HG02571 (cell line): ENCODE data around the gene UTF1.
"Not testable (repeated sequence)": the region's sequence is repeated elsewhere in the genome, so short reads cannot be mapped to it uniquely, and the experiment has no call there.

Source experiments
- ATAC-seq: cut with Tn5 transposase; IDR thresholded peaks from one replicate; pipeline ENCODE4 v1.9.1; 2021; ENCODE audit warnings: mild to moderate bottlenecking, moderate library complexity; ENCODE audit not compliant: unreplicated experiment

UTF1 gene

DNA sequence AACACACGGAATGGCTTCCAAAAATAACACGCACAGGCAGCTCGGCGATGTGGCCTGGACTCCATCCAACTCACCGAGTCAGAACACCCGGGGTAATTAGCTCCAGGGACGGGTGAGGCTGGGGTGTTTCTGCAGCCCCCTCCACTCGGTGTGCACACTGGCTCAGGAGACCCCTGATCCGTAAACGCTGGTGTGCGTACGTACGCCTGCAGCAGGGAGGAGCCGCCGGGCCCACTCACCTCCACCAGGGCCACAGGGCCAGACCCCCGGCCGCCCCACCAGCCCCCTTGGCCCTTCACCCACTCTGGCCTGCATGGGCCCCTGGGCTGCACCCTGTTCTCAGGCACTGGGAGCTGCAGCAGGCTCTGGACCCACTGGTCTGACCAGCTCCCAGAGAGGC lies 22.4 kb upstream of the UTF1 start:
- ATAC-seq, result no peak

DNA sequence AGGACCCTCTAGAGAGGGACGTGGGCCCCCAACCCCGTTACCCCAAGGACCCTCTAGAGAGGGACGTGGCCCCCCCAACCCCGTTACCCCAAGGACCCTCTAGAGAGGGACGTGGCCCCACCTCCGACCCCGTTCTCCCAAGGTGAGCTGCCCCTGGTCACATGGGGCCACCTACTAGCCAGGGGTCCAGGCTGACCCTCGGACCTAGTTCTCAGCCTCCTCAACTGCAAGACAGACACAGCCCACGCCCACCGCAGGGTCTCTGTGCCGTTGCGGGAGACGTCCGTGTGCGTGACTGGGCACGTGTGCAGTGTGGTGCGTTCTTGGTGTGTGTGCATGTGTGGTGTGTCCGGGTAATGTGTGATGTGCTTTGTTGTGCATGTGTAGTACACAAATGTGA lies 21.6 kb upstream of the UTF1 start:
- ATAC-seq, result no peak

DNA sequence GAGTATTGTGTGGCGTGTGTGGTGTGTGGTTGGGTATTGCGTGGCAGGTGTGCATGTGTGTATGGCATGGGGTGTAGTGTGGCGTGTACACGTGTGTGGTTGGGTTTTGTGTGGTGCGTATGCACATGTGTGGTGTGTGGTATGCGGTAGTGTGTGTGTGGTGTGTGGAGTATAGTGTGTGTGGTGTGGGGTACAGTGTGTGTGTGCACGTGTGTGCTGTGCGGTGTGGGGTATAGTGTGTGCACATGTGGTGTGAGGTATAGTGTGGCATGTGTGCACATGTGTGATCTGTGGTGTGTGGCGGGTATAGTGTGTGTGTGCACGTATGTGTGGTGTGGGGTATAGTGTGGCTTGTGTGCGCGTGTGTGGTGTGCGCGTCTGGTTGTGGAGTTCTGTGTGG lies 20.9 kb upstream of the UTF1 start:
- no peak for ATAC-seq

DNA sequence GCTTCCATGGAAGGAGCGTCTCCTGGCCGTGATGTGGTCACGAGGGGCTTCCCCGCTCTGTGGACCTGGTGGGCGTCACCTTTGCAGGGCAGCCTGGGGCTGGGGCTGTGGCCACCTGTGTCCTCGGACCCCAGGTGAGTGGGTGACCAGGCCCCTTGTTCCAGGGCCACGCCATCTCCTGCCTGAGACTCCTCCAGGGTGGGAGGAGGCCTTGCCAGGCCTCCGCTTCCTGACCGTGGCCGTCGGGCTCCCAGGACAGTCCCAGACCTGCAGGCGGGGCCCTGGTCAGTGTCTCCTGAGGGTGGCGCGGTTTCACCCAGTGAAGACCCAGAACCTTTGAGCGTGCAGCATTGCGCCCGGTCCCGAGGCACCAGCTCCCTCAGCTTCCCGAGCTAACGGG lies 20.4 kb upstream of the UTF1 start:
- no peak for ATAC-seq

DNA sequence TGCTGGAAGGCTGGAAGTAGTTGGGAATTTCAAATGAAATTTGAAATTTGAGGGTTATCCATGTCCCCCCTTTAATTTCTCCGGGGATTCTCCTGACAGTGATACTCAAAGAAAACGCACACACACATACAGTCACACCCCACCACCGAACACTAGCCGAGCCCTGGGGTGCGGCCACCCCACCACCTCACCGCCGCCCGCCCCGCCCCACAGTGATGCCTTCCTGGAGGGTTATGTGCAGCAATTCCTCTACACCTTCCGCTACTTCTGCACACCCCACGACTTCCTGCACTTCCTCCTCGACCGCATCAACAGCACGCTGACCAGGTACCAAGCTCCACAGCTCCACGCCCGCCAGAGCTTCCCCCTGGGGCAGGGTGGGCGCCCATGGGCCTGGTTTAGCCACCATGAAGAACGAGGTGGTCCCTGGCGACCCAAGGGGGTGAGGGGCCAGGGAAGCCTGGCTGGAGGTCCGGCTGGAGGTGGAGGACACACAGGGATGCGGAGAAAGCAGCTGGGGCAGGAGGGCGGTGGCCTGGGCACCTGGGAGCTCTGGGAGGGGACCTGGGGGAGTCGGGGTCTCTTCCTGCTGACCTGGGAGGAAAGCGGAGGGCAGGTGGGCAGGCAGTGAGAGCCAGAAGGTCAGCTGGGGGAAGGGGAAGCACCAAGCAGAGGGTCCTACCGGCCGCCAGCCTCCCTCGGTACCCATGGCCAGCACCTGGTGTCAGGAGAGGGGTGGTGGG lies 19.4 kb upstream of the UTF1 start:
- ATAC-seq, result no peak

DNA sequence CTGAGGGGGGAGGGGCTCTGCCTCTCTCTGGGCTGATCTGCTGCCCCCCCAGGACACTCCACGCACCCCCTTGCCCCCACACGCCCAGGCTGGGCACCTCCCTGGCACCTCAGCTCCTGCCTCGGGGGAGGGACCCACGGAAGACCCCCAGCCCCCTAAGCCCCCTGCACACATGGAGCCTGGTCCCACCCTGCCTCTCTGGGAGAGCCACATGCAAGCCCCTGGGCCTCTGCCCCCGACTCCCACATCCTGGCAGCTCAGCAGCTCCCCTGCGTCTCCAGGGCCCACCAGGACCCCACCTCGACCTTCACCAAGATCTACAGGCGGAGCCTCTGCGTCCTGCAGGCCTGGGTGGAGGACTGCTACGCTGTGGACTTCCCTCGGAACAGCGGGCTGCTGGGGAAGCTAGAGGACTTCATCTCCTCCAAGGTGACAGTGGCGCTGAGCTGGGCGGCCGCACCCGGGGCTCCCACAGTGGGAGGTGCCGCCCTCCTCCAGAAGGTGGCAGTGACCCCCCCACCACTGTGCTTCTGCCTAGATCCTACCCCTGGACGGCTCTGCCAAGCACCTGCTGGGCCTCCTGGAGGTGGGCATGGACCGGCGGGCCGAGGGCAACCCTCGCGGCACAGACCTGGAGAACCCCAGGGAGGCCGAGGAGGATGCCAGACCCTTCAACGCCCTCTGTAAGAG lies 18.7 kb upstream of the UTF1 start:
- no peak for ATAC-seq

DNA sequence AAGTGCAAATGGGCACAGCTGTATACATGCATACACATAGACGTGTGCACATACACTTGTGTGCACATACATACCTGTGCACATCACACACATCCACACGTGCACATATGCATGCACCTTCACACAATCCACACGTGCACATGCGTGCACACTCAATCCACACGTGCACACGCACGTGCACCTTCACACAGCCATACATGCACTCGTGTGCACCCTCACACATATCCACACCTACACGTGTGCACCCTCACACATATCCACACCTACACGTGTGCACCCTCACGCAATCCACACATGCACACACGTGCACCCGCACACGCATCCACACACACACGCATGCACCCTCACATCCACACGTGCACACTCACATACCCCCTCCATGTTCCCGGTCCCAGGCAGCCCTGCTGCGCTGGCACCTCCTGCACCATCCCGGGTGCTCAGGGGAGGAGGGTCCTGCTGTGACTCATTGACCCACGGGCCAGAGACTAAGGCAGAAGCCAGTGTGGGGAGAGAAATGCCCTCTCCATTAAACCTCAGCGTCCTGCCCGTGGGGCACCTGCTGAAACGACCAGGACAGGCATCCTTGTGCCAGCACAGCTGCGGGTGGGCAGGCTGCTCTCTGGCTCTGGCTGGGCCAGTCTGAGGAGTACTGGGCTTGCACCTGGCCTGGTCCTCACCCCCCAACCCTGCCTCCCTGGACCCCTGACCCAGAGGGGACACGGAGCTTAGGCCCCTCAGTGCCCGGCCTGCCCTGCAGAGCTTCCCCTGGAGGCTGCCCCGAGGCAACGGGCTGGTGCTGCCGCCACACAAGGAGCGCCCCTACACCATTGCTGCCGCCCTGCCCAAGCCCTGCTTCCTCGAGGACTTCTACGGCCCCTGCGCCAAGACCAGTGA lies 17.8 kb upstream of the UTF1 start:
- no peak for ATAC-seq

DNA sequence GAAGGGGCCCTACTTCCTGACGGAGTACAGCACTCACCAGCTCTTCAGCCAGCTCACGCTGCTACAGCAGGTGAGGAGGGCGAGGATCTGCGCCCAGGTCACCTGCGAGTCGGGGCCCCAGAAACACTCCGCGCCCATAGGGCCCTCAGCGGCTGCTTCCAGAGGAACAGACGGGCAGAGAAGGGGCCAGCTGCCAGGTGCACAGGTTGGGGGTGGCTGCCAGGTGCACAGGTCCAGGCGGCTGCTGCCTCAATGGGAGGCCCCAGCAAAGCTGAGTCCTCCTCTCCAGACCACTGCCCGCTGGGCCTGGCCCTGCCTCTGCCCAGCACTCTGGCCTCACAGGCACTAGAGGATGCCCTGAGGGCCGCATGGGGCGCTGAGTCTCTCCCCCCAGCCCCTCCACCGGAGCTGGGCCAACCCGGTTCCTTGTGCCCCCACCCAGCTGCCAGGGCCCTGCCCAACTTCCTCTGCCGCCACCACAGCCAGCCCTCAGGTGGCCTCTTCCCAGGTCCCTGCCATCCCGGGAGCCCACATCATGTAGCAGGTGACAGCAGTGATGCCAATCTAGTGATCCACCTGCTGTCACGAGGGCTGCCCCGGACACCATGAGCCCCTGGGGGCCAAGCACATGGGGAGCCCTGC lies 17.0 kb upstream of the UTF1 start:
- no peak for ATAC-seq

DNA sequence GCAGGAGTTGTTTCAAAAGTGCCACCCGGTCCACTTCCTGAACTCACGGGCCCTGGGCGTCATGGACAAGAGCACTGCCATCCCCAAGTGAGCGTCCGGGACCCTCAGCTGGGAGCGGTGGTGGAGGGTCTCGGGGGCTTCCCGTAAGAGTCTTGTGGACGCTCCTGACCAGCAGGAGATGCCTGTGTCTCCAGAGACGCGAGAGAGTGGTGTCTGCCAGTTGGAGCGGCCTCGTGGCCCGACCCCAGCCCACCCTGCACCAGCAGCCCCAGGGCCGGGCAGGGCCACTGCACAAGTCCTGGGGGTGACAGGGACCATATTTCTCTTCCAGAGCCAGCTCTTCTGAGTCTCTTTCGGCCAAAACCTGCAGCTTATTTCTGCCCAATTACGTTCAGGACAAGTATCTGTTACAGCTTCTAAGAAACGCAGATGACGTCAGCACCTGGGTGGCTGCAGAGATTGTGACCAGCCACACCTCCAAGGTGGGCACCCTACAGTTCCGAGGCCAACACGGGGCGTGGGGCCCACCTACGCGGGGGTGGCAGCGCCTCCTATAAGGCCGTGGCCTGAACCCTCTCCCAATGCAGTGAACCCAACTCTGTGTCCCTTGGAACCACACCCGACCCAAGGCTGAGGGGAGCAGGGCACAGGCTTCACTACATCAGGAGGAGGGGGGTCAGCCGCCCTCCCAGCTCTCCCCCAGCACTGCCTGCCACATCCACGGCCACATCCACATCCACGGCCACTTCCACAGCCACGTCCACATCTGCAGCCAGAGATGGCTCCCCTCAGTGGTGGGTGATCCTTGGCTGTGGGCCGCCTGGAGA lies 16.2 kb upstream of the UTF1 start:
- no peak for ATAC-seq

DNA sequence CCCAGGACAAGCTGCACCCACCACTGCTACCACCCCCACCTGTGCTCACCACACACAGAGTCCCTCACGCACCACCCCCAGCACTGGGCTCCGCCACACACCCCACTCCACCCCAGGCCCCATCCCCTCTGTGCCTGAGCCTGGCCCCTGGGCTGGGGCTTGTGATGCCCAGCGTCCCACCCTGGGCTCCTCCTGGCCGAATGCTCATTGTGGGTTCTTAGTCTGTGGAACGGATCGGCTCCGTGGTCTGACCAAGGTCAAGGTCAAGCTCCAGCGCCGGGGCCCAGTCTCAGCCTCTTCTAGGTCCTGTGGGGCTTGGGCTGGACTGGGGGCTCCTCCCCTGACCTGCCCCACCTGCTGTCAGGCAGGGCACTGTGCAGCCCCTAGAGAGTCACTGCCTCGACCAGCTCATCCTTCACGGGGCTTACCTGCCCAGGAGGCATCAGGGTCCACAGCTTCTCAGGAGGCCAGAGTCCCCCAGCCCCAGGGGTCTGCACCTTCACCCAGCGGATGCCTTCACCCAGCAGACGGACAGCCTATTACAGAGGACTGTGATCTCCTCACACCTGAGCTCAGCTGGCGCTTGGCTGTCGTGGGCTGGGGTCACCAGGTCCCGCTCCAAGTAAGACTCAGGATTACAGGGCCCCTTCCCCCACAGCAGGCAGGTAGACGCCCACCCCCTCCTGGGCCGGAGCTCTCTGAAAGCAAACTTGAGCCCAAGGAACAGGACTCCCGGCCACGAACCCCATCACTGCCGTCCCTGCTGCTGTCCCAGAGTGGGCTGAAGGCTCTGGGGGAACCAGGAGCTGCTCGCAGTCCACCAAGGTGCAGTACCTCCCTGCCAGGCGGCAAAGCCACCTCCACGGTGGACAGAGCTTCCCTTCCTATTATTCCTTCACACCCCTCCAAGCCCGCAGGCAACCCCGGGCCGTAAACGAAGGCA lies 15.3 kb upstream of the UTF1 start:
- no peak for ATAC-seq

DNA sequence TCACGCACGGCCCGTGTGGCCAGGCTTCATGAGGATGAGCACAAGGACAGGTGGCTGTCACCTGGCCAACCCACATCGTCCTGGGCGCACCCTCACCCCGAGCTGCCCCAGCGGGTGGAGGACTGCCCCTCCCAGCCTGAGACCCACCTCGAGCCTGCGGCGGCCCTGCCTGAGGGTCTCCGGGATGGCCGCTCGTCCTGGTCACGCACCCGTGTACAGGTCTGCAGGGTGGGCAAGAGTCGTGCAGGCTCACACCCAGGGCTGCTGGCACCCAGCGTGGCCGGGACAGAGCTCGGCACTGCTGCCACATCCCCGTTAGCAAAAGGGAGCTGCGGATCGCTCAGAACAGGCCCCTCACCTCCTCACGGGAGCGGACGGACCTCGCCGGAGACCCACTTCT lies 14.4 kb upstream of the UTF1 start:
- no peak for ATAC-seq

DNA sequence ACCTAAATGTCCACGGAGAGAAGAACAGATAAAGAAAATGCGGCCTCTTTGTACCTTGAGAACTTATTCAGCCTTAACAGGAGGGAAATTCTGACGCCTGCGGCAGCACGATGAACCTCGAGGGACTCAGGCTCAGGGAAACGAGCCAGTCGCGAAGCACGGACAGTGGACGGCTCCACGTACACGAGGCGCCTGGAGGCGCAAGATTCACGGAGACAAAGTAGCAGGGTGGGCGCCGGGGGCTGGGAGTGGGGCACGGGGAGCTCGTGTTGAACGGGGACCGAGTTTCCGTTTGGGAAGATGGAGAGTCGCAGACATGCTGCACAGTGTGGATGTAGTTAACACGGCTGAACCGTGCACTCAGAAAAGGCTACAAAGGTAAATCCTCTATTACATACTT lies 13.2 kb upstream of the UTF1 start:
- no peak for ATAC-seq

DNA sequence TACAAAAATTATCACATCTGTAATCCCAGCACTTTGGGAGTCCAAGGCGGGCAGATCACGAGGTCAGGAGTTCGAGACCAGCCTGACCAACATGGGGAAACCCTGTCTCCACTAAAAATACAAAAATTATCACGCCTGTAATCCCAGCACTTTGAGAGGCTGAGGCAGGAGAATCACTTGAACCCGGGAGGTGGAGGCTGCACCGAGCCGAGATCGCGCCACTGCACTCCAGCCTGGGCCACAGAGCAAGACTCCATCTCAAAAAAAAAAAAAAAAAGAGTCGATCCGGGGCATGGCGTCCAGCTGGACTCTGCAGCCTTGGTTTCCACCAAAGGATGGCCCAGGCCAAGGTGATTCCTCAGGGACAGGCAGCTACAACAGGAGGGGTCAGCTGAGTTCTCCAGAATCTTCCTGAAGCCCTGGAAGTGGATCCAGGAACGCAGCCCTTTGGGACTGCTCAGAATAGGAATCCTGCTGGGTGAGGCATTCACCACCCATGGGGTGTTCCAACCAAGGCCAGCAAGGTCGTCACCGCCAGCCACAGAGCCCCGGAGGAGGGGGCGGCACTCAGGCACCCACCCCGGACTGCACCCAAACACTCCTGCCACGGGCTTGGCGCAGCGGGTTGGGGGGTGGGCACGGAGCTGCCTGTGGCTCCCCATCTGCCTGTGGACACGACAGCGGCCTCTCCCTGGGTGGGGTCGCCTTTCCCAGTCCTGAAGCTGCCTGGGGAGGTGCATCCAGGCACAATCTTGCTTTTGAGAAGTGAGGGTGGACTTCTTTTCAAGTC lies 12.0 kb upstream of the UTF1 start:
- no peak for ATAC-seq

DNA sequence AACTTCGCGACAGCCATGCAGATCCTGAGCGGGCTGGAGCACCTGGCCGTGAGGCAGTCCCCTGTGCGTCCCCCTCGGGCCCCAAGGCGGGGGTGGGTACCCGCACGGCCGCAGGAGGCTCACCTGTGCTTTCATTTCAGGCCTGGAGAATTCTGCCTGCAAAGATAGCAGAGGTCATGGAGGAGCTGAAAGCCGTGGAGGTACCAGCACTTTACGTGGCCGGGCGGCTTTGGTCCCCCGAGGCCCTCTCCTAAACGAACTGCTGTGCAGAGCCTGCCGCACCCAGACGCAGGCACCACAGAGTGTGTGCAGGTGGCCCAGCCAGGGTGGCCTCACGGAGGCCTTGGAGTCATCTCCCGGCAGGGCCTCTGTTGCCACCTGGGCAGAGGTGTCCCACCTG lies 11.1 kb upstream of the UTF1 start:
- no peak for ATAC-seq

DNA sequence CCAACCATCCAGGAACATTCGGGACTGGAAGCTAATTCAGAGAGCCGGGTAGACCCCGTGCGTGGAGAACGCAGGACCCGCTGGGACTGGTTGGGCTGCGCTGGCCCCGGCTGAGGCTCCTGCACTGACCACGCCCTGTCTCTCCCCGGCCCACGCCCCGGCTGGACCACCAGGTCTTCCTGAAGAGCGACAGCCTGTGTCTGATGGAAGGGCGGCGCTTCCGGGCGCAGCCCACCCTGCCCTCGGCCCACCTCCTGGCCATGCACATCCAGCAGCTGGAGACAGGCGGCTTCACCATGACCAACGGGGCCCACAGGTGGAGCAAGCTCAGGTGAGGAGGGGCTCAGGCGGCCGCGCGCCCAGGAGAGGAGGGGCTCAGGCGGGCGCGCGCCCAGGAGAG lies 10.2 kb upstream of the UTF1 start:
- no peak for ATAC-seq

DNA sequence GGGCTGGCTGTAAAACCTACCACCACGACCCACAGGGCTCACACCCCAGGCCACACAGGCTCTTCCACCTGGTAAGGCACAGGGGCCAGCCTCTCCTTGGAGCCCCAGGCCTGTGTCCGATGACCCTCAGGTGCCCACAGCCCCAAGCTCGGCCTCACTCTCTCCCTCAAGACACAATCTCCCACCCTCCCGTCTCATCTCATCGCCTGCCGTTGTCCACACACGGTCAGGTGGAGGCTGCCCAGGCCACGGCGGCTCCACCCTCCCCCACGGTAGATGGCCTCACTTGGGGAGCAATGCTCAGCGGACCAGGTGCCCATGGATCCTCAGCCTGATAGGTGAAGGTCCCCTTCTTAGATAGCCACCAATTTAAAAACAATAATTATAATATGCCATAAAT lies 8.7 kb upstream of the UTF1 start:
- no peak for ATAC-seq

DNA sequence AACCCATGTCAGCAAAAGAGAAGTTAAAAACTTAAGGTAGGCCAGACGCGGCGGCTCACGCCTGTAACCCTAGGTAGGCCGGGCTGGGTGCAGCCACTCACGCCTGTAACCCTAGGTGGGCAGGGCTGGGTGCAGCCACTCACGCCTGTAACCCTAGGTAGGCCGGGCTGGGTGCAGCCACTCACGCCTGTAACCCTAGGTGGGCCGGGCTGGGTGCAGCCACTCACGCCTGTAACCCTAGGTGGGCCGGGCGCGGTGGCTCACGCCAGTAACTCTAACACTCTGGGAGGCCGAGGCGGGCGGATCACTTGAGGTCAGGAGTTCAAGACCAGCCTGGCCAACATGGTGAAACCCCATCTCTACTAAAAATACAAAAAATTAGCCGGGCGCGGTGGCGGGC lies 8.3 kb upstream of the UTF1 start:
- ATAC-seq, result not testable (repeated sequence)

DNA sequence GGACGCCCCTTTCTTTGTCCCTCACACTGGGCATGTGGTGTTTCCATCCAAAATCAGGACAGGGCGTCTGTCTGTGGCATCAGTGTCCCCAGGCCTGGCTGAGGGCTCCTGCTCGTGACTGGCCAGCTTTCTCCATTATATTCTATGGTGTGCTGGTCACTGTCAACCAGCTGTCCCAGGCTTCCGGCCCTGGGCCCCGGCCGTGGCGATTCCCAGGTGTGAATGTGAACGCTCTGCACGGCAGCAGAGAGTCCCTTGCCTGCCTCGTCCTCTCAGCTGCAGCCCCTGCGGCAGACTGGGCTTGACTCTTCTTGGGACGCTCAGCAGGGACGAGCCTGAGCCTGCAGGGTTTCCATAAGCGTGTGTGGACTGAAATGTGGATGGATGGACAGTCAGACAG lies 5.9 kb upstream of the UTF1 start:
- ATAC-seq, result no peak
